Astrocyte of the cerebellum (primary cell): ENCODE data around the gene DAB2.

ENCODE experiments used
- DNase-seq: peaks from one replicate; pipeline ENCODE4 v3.0.0-alpha.2; 2011; ENCODE audit warnings: low read depth
- H3K4me3 ChIP-seq: 2 replicates; pipeline ENCODE4 v1.5.1; 2011; ENCODE audit warnings: mild to moderate bottlenecking, low read depth, low read length, moderate library complexity
- in situ Hi-C: cut with HindIII; loops from 2 replicates; pipeline ENCODE4 v1.10.0; 2017; ENCODE audit warnings: low sequenced_read_pairs
- TF ChIP-seq, protein P1 (sequence below): IDR thresholded peaks from 2 replicates; pipeline ENCODE4 v1.5.1; 2012; ENCODE audit warnings: low read length, low read depth, moderate library complexity, mild to moderate bottlenecking; ENCODE audit errors: missing control alignments

DAB2 gene

DNA sequence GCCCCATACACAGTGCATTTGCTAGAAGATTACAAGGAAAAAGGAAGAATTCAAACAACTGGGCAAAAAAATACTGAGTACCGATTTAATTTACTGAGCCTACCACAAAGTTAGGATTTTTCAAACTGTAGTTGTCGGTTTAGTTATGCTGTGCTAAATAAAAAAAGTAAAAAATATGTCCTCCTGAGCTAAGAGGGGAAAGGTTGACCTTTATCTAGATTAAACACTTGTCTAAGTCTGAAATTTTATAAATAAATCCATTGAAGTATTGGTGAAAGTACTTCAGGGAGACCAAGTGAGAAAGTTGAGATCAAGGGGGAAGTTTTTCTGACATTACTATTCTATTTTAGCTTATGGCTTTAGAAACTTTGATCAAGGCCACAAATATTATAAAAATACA, 19.1 kb upstream of the DAB2 start:
- TF ChIP-seq, protein P1, sequence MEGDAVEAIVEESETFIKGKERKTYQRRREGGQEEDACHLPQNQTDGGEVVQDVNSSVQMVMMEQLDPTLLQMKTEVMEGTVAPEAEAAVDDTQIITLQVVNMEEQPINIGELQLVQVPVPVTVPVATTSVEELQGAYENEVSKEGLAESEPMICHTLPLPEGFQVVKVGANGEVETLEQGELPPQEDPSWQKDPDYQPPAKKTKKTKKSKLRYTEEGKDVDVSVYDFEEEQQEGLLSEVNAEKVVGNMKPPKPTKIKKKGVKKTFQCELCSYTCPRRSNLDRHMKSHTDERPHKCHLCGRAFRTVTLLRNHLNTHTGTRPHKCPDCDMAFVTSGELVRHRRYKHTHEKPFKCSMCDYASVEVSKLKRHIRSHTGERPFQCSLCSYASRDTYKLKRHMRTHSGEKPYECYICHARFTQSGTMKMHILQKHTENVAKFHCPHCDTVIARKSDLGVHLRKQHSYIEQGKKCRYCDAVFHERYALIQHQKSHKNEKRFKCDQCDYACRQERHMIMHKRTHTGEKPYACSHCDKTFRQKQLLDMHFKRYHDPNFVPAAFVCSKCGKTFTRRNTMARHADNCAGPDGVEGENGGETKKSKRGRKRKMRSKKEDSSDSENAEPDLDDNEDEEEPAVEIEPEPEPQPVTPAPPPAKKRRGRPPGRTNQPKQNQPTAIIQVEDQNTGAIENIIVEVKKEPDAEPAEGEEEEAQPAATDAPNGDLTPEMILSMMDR = no peak
- in situ Hi-C loops = no loop called here
- no peak overlapping the region for H3K4me3 ChIP-seq
- DNase-seq = no peak

DNA sequence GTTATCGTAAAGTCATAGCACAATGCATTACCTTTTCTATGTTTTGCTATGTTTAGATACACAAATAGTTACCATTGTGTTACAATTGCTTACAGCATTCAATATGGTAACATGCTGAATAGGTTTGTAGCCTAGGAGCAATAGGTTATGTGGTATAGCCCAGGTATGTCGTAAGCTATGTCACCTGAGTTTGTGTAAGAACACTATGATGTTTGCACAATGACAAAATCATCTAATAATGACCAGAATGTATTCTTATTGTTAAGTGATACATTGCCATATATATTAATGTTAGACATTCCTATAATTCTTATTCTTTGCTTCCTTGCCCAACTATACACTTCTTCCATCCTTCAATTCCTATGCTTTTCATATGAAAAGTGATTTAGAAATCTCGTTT, 18.2 kb upstream of the DAB2 start:
- no peak for DNase-seq
- H3K4me3 ChIP-seq = no peak overlapping the region
- TF ChIP-seq, protein P1 = no peak
- in situ Hi-C loops = no loop called here

DNA sequence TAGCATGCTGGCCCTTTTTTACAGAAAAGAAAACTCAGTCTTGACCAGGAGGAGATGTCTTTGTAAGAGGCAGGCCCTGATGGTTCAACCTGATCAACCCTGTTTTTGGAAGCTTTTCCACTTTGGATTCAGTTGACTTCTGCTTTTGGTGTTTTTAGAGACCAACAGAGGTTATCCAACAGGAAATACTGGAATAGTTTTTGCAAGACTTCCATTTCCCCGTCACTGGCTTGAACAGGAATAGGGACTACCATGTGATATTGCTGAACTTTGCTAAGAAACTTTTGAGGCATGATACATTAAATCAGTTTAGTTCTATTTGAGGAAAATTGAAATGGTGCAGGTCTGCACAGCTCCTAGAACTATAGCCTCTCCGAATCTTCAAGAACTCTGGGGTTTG, 17.1 kb upstream of the DAB2 start:
- TF ChIP-seq, protein P1 = no peak
- no peak overlapping the region for H3K4me3 ChIP-seq
- in situ Hi-C loops = no loop called here
- no peak for DNase-seq

DNA sequence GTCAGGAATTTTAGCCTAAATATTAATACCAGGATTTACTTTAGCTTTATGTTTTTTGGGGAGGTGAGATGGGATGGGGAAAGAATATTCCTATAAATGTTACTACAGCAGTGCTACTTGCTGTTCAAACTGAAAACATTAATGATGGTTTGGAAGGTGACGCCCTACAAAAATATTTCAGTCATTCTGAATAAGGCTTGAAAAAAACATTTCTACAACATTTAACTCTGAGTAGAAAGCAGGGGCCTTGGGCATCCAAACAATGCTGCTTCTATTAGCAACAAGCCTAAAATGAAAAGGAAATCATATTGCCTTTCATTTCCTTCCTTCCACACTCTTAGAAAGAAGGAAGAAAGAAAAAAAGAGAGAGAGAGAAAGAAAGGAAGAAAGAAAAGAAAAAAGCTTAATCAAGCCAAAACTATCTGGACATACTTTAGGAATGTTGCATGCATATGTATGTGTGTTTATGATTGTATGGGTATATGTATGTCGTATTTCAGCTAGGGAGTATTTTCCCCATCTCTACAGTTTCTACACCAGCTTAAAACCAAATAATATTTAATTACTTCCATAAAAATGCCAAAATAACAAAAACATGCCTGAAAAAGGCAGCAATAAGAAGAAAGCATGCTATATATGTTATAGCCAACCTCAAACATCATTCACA, 16.3 kb upstream of the DAB2 start:
- H3K4me3 ChIP-seq = no peak overlapping the region
- in situ Hi-C loops = no loop called here
- TF ChIP-seq, protein P1 = no peak
- no peak for DNase-seq

DNA sequence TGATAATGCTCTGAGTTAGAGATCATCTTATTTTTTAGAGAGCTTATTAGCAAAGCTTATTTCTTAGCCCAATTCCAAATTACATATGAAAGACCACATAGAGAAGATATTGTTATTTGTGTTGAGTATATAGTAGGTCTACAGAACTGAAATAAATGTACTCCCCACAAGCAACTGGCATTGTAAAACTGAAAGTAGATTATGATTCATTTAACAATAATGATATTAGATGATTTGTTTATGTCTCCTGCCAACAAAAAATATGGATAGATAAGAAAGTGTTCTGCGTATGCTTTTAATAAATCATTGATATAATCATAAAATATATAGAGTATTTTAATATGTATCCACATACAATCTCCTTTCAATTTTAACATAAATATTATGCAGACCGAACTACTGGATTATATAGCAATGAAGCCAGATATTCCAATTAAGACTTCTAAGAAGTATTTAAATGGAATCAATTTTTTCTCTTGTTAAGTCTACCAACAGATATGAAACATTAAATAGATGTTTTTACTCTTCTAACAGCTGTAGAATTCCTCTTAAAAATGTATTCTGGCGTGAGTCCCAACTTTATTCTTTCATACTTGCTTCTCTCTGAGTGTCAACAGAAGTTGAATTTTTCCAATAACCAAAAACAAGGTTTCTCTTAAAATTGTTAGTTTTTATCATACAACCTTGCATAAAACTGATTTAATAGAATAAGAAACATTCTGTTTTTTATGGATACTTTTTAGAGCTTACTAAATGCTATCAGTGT, 15.6 kb upstream of the DAB2 start:
- TF ChIP-seq, protein P1 = no peak
- no peak for DNase-seq
- no peak overlapping the region for H3K4me3 ChIP-seq
- in situ Hi-C loops = no loop called here

DNA sequence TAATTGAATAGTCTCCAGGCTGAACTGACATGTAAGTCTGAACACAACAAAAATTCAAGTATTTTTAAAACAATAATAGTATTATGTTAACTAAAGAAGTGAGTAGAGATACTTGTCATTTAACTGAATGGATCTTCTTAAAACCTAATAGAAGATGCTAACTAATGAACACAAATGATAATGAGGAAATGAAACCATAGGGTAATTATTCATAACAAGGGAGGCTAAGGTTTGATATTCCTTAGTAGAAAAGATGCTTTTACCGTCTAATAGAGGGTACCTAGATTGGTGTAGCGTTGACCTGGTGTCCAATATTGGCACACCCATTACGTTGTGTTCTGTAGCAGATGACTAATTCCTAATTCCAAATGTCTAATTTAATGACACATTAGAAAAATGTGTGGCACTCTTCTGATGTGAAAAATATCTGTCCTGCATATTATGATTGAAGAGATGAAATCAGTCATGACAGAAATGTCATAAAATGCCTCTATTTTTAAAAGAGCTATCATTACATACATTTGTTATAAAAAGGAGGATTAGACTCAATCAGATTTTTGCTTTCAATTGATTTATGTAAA, 14.9 kb upstream of the DAB2 start:
- in situ Hi-C loops = no loop called here
- no peak overlapping the region for H3K4me3 ChIP-seq
- DNase-seq = no peak
- TF ChIP-seq, protein P1 = no peak
